DOHH2 (cell line): Measurements from ENCODE around the gene OR3A3.
"Not testable (repeated sequence)": the region's sequence is repeated elsewhere in the genome, so short reads cannot be mapped to it uniquely, and the experiment has no call there.

Experiments
- H3F3A ChIP-seq: fragments of 200-600 bp; sonication (generic), shearing (Covaris generic); 2 replicates; pipeline ENCODE4 v1.6.0; 2016; ENCODE audit warnings: antibody characterized with exemption, mild to moderate bottlenecking; ENCODE audit not compliant: control insufficient read depth, insufficient read depth
- H3K27ac ChIP-seq: fragments of 200-600 bp; sonication (generic); 2 replicates; pipeline ENCODE4 v1.5.1; 2014; ENCODE audit warnings: low read depth, mild to moderate bottlenecking, low read length, moderate library complexity
- H3K27me3 ChIP-seq: fragments of 200-600 bp; sonication (generic); 2 replicates; pipeline ENCODE4 v1.6.1; 2014; ENCODE audit warnings: mild to moderate bottlenecking, low read length, mixed read lengths; ENCODE audit not compliant: control insufficient read depth
- H3K36me3 ChIP-seq: fragments of 200-600 bp; sonication (generic); 2 replicates; pipeline ENCODE4 v1.6.1; 2014; ENCODE audit warnings: mild to moderate bottlenecking, low read length, moderate library complexity, mixed read lengths; ENCODE audit not compliant: control insufficient read depth
- H3K4me1 ChIP-seq: fragments of 200-600 bp; sonication (generic); 2 replicates; pipeline ENCODE4 v1.6.1; 2014; ENCODE audit warnings: mild to moderate bottlenecking, low read length, mixed read lengths; ENCODE audit not compliant: control insufficient read depth
- H3K4me2 ChIP-seq: fragments of 200-600 bp; sonication (generic); 2 replicates; pipeline ENCODE4 v1.6.0; 2014; ENCODE audit warnings: mild to moderate bottlenecking, low read length, moderate library complexity
- H3K4me3 ChIP-seq: fragments of 200-600 bp; sonication (generic); 2 replicates; pipeline ENCODE4 v1.5.1; 2014; ENCODE audit warnings: mild to moderate bottlenecking, low read length, mixed read lengths
- H3K79me2 ChIP-seq: fragments of 200-600 bp; sonication (generic); 2 replicates; pipeline ENCODE4 v1.6.1; 2014; ENCODE audit warnings: mild to moderate bottlenecking, low read length, mixed read lengths; ENCODE audit not compliant: control insufficient read depth
- H3K9me2 ChIP-seq: fragments of 200-600 bp; sonication (generic); replicated peaks from 2 replicates; pipeline ENCODE4 v1.6.1; 2014; ENCODE audit warnings: mild to moderate bottlenecking, low read length, mixed read lengths; ENCODE audit not compliant: control insufficient read depth
- H3K9me3 ChIP-seq: fragments of 200-600 bp; sonication (generic); 2 replicates; pipeline ENCODE4 v1.6.1; 2014; ENCODE audit warnings: antibody characterized with exemption, low read length, mixed read lengths; ENCODE audit not compliant: control insufficient read depth, insufficient read depth
- H4K20me1 ChIP-seq: fragments of 200-600 bp; sonication (generic); 2 replicates; pipeline ENCODE4 v1.6.0; 2014; ENCODE audit warnings: low read depth, mild to moderate bottlenecking, antibody characterized with exemption, low read length, moderate library complexity; ENCODE audit not compliant: control insufficient read depth, insufficient read depth
- EZH2phosphoT487 ChIP-seq: fragments of 200-600 bp; sonication (generic); IDR thresholded peaks from 2 replicates; pipeline ENCODE4 v1.6.1; 2017; ENCODE audit warnings: borderline replicate concordance, mild to moderate bottlenecking, antibody characterized with exemption, low read length, moderate library complexity, mixed read lengths
- TF ChIP-seq, protein P1 (sequence below): fragments of 200-600 bp; sonication (generic); IDR thresholded peaks from one replicate; pipeline ENCODE4 v1.5.1; 2014; ENCODE audit warnings: antibody characterized with exemption, mild to moderate bottlenecking, low read depth, low read length; ENCODE audit not compliant: poor library complexity, severe bottlenecking

Gene OR3A3

DNA sequence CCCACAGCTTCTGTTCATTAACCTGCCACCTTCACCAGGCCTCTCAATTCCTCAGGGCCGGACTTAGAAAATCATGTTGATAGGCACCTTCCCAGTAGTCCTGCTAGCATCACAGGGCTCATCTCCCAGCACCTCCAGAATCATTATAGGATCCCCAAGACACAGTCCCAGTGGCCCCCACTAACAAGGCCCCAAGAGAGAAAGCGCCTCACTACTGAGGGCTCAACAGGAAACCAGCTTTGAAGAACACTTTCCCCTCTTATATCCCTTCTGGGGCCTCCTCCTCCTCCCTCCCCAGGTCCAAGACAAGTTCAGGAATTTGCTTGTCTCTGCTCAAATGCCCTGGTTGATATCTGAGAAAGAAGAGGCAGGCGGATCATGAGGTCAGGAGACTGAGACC, at the start of gene OR3A3:
OR3A3 (plus strand) TSS at position 301 of the 400 bp plus-strand sequence.
- H3K27me3 ChIP-seq, result no peaks in the 10 kb centered on the region
- no peaks in the 10 kb centered on the region for H3K4me1 ChIP-seq
- H3K4me3 ChIP-seq, result no peak within 1 kb of the TSS
- H3K9me2 ChIP-seq, result no peaks in the 10 kb centered on the region
- H3K4me2 ChIP-seq, result no peak within 1 kb of the TSS
- H3K9me3 ChIP-seq, result peaks cover 7% of the 10 kb centered on the region
- H3K36me3 ChIP-seq, result no peaks in the 10 kb centered on the region
- H3F3A ChIP-seq, result no peaks in the 10 kb centered on the region
- H3K79me2 ChIP-seq, result no peaks in the 10 kb centered on the region
- H3K27ac ChIP-seq, result no peak within 1 kb of the TSS
- H4K20me1 ChIP-seq, result no peaks in the 10 kb centered on the region
- TF ChIP-seq, protein P1, sequence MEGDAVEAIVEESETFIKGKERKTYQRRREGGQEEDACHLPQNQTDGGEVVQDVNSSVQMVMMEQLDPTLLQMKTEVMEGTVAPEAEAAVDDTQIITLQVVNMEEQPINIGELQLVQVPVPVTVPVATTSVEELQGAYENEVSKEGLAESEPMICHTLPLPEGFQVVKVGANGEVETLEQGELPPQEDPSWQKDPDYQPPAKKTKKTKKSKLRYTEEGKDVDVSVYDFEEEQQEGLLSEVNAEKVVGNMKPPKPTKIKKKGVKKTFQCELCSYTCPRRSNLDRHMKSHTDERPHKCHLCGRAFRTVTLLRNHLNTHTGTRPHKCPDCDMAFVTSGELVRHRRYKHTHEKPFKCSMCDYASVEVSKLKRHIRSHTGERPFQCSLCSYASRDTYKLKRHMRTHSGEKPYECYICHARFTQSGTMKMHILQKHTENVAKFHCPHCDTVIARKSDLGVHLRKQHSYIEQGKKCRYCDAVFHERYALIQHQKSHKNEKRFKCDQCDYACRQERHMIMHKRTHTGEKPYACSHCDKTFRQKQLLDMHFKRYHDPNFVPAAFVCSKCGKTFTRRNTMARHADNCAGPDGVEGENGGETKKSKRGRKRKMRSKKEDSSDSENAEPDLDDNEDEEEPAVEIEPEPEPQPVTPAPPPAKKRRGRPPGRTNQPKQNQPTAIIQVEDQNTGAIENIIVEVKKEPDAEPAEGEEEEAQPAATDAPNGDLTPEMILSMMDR, result no peak
- TF ChIP-seq EZH2phosphoT487, result no peak

DNA sequence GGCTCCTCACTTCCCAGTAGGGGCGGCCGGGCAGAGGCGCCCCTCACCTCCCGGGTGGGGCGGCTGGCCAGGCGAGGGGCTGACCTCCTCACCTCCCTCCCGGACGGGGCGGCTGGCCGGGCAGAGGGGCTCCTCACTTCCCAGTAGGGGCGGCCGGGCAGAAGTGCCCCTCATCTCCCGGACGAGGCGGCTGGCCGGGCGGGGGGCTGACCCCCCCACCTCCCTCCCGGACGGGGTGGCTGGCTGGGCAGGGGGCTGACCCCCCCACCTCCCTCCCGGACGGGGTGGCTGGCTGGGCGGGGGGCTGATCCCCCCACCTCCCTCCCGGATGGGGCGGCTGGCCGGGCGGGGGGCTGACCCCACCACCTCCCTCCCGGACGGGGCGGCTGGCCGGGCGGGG, 40.0 kb upstream of the OR3A3 start:
- H3K9me3 ChIP-seq, H3K27me3 ChIP-seq, H3K4me2 ChIP-seq, H4K20me1 ChIP-seq, H3K4me1 ChIP-seq, H3K36me3 ChIP-seq, H3K79me2 ChIP-seq, H3K27ac ChIP-seq, H3K4me3 ChIP-seq, H3K9me2 ChIP-seq, H3F3A ChIP-seq: not testable (repeated sequence)

DNA sequence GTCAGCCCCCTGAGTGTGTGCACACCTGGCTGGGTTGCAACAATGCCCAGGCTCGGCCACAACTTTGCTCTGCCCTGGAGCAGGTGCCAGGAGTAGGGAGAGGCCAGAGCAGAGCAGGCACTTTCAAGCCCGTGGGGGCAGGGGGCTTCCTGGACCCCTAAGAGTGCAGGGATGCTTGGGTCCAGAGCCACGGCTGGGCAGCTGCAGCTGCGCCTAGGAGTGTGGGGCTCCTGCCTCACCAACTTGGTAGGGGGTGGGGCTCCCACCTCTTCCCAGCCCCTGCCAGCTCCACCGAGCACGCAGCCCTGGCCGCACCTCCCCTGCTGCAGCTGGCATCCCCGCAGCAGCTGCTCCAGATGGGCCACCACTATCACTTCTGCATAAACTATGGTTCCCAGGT, 32.8 kb upstream of the OR3A3 start:
- Histone ChIP-seq H3K4me2 (no peak overlapping the region), H3K9me2 (no peaks in the 10 kb centered on the region), H3K36me3 (no peaks in the 10 kb centered on the region), H3K4me1 (no peaks in the 10 kb centered on the region), H3K9me3 (no peaks in the 10 kb centered on the region), H3K79me2 (no peaks in the 10 kb centered on the region), H3K27me3 (no peaks in the 10 kb centered on the region), H3F3A (no peaks in the 10 kb centered on the region), H3K4me3 (no peak overlapping the region), H4K20me1 (no peaks in the 10 kb centered on the region), H3K27ac (no peak overlapping the region)
- TF ChIP-seq EZH2phosphoT487, result no peak
- TF ChIP-seq, protein P1, result no peak

DNA sequence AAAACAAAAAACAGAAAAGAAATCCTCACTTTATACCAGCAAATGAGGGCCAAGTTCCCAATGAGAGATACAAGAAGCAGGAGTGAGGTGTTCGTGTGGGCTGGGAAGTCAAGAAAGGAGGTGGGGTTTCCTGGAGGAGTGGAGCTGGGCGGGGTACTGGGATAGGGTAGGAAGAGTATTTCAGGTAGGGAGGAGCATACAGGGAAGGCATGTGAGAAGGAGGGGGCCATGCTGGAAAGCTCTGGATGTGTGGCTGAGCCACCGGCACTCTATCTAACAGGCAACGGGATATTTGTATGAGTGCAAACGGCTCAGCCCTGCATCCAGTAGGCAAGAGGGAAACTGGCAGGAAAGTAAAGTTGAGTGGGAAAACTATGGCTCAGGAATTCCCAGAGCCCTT, 29.2 kb upstream of the OR3A3 start:
- no peaks in the 10 kb centered on the region for H3K9me2 ChIP-seq
- no peaks in the 10 kb centered on the region for H3F3A ChIP-seq
- H3K4me3 ChIP-seq, result no peak overlapping the region
- H3K27ac ChIP-seq, result no peak overlapping the region
- H3K79me2 ChIP-seq, result no peaks in the 10 kb centered on the region
- TF ChIP-seq EZH2phosphoT487, result no peak
- TF ChIP-seq, protein P1, result no peak
- H3K4me2 ChIP-seq, result no peak overlapping the region
- no peaks in the 10 kb centered on the region for H3K4me1 ChIP-seq
- H3K27me3 ChIP-seq, result no peaks in the 10 kb centered on the region
- no peaks in the 10 kb centered on the region for H3K36me3 ChIP-seq
- H3K9me3 ChIP-seq, result no peaks in the 10 kb centered on the region
- no peaks in the 10 kb centered on the region for H4K20me1 ChIP-seq
